ENCODE data around the gene SLC41A2. TPM values are rescaled to one million over a fixed set of nuclear protein-coding genes. Genes with fewer than 3 reads are reported as not detected.

SLC41A2 gene
- total RNA-seq, 1 donor from 2014 or later: 19.7 TPM

DNA sequence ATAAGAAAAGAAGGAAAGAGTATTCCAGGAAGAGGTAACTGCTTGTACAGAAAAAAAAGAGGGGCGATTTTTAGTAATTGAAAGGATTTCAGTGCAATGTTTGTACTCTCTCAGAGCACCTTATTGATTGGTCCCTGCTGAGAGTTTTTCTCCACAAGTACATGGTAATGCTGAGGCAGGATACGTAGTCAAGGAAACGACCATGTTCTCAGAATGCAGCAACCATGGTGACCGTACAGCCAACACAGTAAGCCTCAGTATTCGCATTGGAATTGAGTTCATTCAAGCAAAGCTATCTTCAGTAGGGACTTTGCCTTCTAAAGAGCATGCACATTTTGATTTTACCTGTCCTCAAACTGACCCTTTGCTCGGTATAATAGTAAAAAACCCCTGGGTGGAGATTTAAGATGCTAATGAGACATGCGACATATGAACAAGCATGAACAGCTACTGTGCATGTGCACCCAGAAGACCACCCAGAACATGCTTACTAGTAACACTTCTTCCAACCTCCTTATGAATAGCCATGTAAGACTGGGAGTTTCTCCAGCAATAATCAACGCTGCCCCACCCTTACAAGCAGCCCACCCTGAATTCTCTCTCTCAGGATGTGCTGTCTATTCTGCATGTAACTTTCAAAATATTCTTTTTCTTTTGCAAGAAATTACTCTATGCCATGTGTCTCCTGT, 6.2 kb upstream of the SLC41A2 start:
- TF ChIP-seq CTCF (conservative IDR thresholded peaks at IDR 0.05; ENCODE audit: low read depth, low read length): no peak
- no peak overlapping the region for H3K4me3 ChIP-seq (ENCODE audit: low read depth, low read length)
- no peak for DNase-seq (ENCODE audit: low read depth)

DNA sequence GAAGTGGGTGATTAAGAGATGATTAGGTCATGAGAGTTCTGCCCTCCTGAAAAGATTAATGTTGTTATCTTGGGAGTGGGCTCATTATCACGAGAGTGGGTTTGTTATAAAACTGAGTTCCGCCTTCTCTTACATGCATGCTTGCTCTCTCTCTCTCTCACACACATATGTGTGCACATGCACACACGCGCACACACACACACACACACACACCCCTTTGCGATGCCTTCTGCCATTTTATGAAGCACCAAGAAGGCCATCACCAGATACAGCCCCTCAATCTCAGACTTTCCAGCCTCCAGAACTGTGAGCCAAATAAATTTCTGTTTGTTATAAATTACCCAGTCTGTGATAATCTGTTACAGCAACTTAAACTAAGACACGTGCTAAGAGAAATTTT, 5.7 kb upstream of the SLC41A2 start:
- H3K4me3 ChIP-seq (ENCODE audit: low read depth, low read length): no peak overlapping the region
- no peak for TF ChIP-seq CTCF (conservative IDR thresholded peaks at IDR 0.05; ENCODE audit: low read depth, low read length)
- no peak for DNase-seq (ENCODE audit: low read depth)

DNA sequence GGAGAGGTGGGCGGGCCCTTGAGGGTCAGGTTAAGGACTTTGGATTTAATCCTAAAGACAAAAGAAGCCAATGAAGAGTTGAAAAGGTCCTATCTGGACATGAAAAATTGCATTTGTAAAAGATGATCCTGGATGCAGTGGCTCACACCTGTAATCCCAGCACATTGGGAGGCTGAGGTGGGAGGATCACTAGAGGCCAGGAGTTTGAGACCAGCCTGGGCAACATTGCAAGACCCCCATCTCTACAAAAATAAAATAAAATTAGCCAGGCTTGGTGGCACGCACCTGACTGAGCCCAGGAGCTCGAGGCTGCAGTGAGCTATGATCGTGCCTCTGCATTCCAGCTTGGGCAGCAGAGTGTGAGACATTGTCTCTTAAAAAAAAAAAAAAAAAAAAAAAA, 2.4 kb upstream of the SLC41A2 start:
- no peak for TF ChIP-seq CTCF (conservative IDR thresholded peaks at IDR 0.05; ENCODE audit: low read depth, low read length)
- DNase-seq (ENCODE audit: low read depth): no peak
- no peak overlapping the region for H3K4me3 ChIP-seq (ENCODE audit: low read depth, low read length)

DNA sequence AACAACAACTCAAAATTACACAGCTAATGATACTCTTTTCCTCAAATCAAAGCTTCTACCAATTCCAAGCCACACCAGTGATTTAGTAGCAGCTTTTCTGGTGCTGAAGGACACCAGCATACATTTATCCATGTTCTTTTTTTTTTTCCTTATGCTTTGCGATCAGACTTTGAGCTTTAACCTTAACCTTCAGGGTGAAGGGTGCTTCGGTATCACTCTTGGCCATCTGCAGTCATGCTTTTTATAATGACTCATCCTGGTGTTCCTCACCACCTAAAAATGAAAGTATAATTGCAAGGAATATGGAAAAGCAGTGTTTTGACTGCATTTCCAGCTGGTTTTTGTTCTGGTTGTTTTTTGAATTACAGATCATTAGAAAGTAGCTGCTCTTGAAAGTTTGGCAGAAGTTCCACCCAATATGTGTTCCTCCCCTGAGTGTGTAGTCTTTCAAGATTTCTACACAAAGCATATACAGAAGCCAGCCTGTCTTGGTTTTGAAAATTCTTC, 1.3 kb upstream of the SLC41A2 start:
- H3K4me3 ChIP-seq (ENCODE audit: low read depth, low read length): peak overlapping the region; percentile 86
- no peak for DNase-seq (ENCODE audit: low read depth)
- TF ChIP-seq CTCF (conservative IDR thresholded peaks at IDR 0.05; ENCODE audit: low read depth, low read length): no peak

DNA sequence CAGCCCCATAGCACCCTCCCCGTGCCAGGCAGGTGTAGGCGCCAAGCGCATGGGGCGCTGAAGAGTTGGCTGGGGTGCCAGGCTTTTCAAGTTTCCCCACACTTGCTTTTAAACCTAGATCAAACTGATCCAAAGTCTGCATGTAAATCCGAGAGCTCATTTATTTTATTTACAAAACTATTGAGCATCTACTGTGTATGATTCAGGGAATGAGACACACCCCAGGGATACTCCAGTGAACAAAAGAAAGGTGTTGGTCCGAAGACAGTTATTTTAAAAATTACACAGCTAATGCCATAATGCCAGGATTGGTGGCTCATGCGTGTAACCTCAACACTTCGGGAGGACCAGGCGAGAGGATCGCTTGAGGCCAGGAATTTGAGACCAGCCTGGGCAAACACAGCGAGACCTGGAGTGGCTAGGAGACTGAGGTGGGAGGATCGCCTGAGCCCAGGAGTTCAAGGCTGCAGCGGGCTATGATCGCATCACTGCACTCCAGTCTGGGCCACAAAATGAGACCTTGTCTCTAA, 780 bp upstream of the SLC41A2 start:
- DNase-seq (ENCODE audit: low read depth): no peak
- peak overlapping the region; percentile 86 for H3K4me3 ChIP-seq (ENCODE audit: low read depth, low read length)
- peak; percentile 12 for TF ChIP-seq CTCF (conservative IDR thresholded peaks at IDR 0.05; ENCODE audit: low read depth, low read length)

DNA sequence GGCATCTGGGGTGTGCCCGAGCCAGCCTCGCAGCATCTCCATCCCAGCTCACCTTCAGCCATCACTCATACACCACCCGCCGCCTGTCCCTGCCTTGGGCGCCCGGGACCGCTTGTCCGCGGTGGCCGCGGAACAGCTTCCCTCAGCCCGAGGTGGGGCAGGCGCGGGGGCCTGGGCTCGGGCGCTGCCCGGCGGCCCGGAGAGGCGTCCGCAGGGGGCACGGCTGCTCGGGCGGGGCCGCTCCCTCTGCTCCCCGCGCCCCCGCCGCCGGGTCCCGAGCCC, 430 bp downstream of the SLC41A2 start:
- H3K4me3 ChIP-seq (ENCODE audit: low read depth, low read length): peak overlapping the region; percentile 86
- TF ChIP-seq CTCF (conservative IDR thresholded peaks at IDR 0.05; ENCODE audit: low read depth, low read length): no peak
- DNase-seq (ENCODE audit: low read depth): no peak

Measured in epithelial cell of proximal tubule (primary cell).